WERI-Rb-1 (cell line): ENCODE results near the gene TAB2.

Experiments used
- DNase-seq: peaks from one replicate; pipeline ENCODE4 v3.0.0-alpha.2; 2020
- H3K27ac ChIP-seq: fragments of 250-450 bp; sonication (Bioruptor Pico); 2 replicates; pipeline ENCODE4 v1.5.1; 2020; ENCODE audit warnings: mild to moderate bottlenecking, moderate library complexity
- H3K27me3 ChIP-seq: fragments of 250-450 bp; sonication (Bioruptor Pico); 2 replicates; pipeline ENCODE4 v1.5.1; 2021; ENCODE audit warnings: mild to moderate bottlenecking, low read depth, moderate library complexity; ENCODE audit not compliant: insufficient read depth, severe bottlenecking
- H3K36me3 ChIP-seq: fragments of 250-450 bp; sonication (Bioruptor Pico); 2 replicates; pipeline ENCODE4 v1.5.1; 2020; ENCODE audit warnings: mild to moderate bottlenecking, moderate library complexity
- H3K4me3 ChIP-seq: 2 replicates; pipeline ENCODE4 v1.5.1; 2011; ENCODE audit warnings: low read depth, mild to moderate bottlenecking, control low read depth, low read length
- H3K9me3 ChIP-seq: fragments of 250-450 bp; sonication (Bioruptor Pico); 2 replicates; pipeline ENCODE4 v1.5.1; 2021; ENCODE audit warnings: mild to moderate bottlenecking, moderate library complexity; ENCODE audit not compliant: severe bottlenecking
- TF ChIP-seq, protein P1 (sequence below): IDR thresholded peaks from 2 replicates; pipeline ENCODE4 v1.5.1; 2011; ENCODE audit warnings: low read depth, mild to moderate bottlenecking, control low read depth, inconsistent platforms, low read length

TAB2 gene

DNA sequence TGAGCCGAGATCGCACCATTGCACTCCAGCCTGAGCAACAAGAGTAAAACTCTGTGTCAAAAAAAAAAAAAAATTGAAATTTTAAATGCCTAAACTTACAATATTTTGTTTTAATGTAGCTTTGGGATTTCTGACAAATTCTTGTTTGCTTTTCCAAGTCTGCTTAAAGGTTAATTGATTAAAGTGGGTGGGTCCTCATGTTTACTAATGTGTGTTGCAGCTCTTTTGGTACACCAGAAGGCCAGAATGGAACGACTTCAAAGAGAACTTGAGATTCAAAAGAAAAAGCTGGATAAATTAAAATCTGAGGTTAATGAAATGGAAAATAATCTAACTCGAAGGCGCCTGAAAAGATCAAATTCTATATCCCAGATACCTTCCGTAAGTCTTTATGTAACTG, 79.9 kb downstream of the TAB2 start:
- TF ChIP-seq, protein P1, sequence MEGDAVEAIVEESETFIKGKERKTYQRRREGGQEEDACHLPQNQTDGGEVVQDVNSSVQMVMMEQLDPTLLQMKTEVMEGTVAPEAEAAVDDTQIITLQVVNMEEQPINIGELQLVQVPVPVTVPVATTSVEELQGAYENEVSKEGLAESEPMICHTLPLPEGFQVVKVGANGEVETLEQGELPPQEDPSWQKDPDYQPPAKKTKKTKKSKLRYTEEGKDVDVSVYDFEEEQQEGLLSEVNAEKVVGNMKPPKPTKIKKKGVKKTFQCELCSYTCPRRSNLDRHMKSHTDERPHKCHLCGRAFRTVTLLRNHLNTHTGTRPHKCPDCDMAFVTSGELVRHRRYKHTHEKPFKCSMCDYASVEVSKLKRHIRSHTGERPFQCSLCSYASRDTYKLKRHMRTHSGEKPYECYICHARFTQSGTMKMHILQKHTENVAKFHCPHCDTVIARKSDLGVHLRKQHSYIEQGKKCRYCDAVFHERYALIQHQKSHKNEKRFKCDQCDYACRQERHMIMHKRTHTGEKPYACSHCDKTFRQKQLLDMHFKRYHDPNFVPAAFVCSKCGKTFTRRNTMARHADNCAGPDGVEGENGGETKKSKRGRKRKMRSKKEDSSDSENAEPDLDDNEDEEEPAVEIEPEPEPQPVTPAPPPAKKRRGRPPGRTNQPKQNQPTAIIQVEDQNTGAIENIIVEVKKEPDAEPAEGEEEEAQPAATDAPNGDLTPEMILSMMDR = no peak
- H3K4me3 ChIP-seq = no peak overlapping the region
- H3K27ac ChIP-seq = no peak overlapping the region
- peaks cover 31% of the 10 kb centered on the region for H3K36me3 ChIP-seq
- no peaks in the 10 kb centered on the region for H3K9me3 ChIP-seq
- DNase-seq = no peak
- H3K27me3 ChIP-seq = no peaks in the 10 kb centered on the region

GRCh38 chr6:149400050-149400449, 82.5 kb downstream of the TAB2 start, which contains the start of gene SUMO4:
Gene SUMO4, plus strand, starts transcription at chr6:149400262. Its CDS starts 130 bp downstream, at chr6:149400392.
- DNase-seq = no peak
- peaks cover 40% of the 10 kb centered on the region for H3K36me3 ChIP-seq
- TF ChIP-seq, protein P1 = no peak

DNA sequence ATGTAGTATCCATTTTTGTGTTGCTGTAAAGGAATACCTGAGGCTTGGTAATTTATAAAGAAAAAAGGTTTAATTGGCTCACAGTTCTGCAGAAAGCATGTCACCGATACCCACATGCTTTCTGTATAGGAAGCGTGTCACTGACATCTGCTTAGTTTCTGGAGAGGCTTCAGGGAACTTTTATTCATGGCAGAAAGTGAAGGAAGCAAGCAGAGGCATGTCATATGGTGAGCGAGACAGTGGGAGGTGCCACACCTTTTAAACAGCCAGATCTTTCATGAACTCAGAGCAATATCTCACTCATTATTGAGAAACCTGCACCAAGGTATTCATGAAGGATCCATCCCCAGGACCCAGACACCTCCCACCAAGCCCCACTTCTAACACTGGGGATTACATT, 86.0 kb downstream of the TAB2 start:
- Histone ChIP-seq H3K9me3 (no peaks in the 10 kb centered on the region), H3K4me3 (no peak overlapping the region), H3K27me3 (no peaks in the 10 kb centered on the region), H3K36me3 (peaks cover 32% of the 10 kb centered on the region), H3K27ac (no peak overlapping the region)
- TF ChIP-seq, protein P1 = no peak
- DNase-seq = no peak

More at GRCh38 chr6:149400050-149400449, 82.5 kb downstream of the TAB2 start, which contains the start of gene SUMO4:
- Histone ChIP-seq H3K4me3 (no peak within 1 kb of the TSS), H3K9me3 (no peaks in the 10 kb centered on the region), H3K27ac (no peak within 1 kb of the TSS), H3K27me3 (no peaks in the 10 kb centered on the region)

DNA sequence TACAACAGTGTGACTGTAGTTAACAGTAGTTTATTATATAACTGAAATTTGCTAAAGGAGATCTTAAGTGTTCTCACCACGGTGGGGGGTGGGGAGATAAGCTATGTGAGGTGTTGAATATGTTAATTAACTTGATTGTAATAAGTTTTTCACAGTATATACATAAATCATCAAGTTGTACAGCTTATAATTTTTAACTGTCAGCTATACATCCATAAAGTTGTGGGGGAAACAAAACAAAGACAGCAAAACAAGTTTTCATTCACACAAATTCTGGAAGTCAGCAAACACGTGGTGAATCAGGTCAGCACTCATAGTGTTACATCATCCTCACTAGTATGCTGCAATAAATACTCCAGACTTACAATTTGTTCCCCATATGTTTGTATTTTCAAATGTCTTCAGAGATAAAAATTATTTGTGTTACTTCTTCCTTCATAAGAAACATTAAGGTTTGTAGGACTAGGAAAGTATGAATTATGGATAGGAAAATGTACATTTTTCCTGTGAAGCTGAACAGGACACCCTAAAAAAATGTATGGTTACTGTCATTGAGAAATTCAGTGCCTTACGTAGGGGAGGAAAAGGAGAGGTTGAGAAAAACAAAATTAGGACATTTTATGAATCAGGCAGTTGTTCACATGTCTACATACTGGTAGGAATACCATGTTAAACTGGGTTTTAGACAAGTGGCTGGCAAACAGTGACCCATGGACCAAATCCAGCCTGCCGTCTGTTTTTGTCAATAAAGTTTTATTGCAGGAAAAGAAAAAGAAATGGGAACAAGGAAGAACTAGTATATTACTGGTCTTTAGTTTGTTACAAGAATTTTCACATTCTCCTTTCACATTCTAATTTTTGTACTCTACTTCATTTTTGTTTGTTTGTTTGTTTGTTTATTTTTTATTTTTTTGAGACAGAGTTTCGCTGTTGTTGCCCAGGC, 88.6 kb downstream of the TAB2 start:
- no peaks in the 10 kb centered on the region for H3K27me3 ChIP-seq
- no peak overlapping the region for H3K27ac ChIP-seq
- TF ChIP-seq, protein P1 = no peak
- no peak for DNase-seq
- no peaks in the 10 kb centered on the region for H3K9me3 ChIP-seq
- H3K4me3 ChIP-seq = no peak overlapping the region
- H3K36me3 ChIP-seq = peaks cover 30% of the 10 kb centered on the region

DNA sequence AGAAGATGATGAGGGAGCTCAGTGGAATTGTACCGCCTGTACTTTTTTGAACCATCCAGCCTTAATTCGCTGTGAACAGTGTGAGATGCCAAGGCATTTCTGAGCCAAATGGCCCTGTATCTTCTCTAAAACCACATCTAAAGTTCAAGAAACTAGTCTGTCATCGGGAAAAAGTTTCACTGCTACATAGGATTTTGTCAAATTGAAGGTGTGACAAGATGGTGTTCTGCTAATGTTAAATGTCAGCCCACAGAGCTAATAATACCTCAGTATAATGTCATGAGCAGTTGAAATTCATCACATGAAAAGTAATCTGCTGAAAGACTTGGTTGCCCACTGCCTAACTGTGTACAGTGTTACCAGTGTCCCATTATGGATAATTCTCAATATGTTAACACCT, 92.1 kb downstream of the TAB2 start:
- Histone ChIP-seq H3K36me3 (peaks cover 17% of the 10 kb centered on the region), H3K4me3 (no peak overlapping the region), H3K9me3 (no peaks in the 10 kb centered on the region), H3K27ac (no peak overlapping the region), H3K27me3 (no peaks in the 10 kb centered on the region)
- TF ChIP-seq, protein P1 = no peak
- DNase-seq = no peak
